Tibial nerve (tissue), 4 donors: ENCODE data around the gene AP2A1. TPM values are rescaled to one million over a fixed set of nuclear protein-coding genes. Genes with fewer than 3 reads are reported as not detected.

ENCODE experiments used
- DNase-seq, 2 donors: peaks; one replicate each; pipeline ENCODE4 v3.0.0-alpha.2; 2019; ENCODE audit warnings: low spot score in 2 of 2
- H3K27ac ChIP-seq, 4 donors: fragments of 200-600 bp; sonication (generic) in 3 of 4; one replicate each; pipeline ENCODE4 v1.5.1; 2017 to 2019; ENCODE audit warnings: mild to moderate bottlenecking in 1 of 4
- H3K27me3 ChIP-seq, 2 donors: fragments of 200-600 bp; sonication (generic) in 1 of 2; one replicate each; pipeline versions ENCODE4 v1.5.1 to v1.6.0; 2017 to 2019
- H3K36me3 ChIP-seq, 3 donors: fragments of 200-600 bp; sonication (generic); one replicate each; pipeline ENCODE4 v1.5.1; 2018 to 2019
- H3K4me1 ChIP-seq, 4 donors: fragments of 200-600 bp; sonication (generic) in 3 of 4; one replicate each; pipeline ENCODE4 v1.5.1; 2017 to 2019
- H3K4me3 ChIP-seq, 4 donors: fragments of 200-600 bp; sonication (generic) in 3 of 4; one replicate each; pipeline ENCODE4 v1.5.1; 2017 to 2019; ENCODE audit warnings: mild to moderate bottlenecking in 1 of 4, moderate library complexity in 1 of 4
- H3K9me3 ChIP-seq, 4 donors: fragments of 200-600 bp; sonication (generic) in 3 of 4; one replicate each; pipeline ENCODE4 v1.5.1; 2017 to 2019
- EP300 ChIP-seq, 2 donors: sonication (generic); formaldehyde crosslinking; IDR thresholded peaks; one replicate each; pipeline ENCODE4 v1.6.1; 2017; ENCODE audit warnings: antibody characterized with exemption in 2 of 2, mild to moderate bottlenecking in 1 of 2
- POLR2A ChIP-seq, 2 donors: fragments of 450-650 bp; IDR thresholded peaks; one replicate each; pipeline ENCODE4 v1.6.1; 2017; ENCODE audit warnings: antibody characterized with exemption in 2 of 2, mild to moderate bottlenecking in 2 of 2, moderate library complexity in 2 of 2
- WGBS, 2 donors: methylation state at CpG; one replicate each; pipeline ENCODE4 v1.1.5; 2018; 5-methylcytosine and 5-hydroxymethylcytosine counted together
- total RNA-seq, 4 donors: library from RNA; depleted of rRNA; stranded (reverse); fragments of >200 nt; gene quantifications; one replicate each; pipeline ENCODE4 v1.1.0, GENCODE V29; 2016
- TF ChIP-seq, protein P1 (sequence below), 5 experiments: fragments of 200-600 bp in 3 of 5; fragments of 450-650 bp in 2 of 5; sonication (generic) in 3 of 5; IDR thresholded peaks; one replicate each; pipeline ENCODE4 v1.5.1; 2016 to 2019; ENCODE audit warnings: antibody characterized with exemption in 5 of 5, mild to moderate bottlenecking in 3 of 5, moderate library complexity in 2 of 5

AP2A1 gene
- total RNA-seq, 4 donors from 2014 or later: 92.9 to 117 (median 104) TPM

DNA sequence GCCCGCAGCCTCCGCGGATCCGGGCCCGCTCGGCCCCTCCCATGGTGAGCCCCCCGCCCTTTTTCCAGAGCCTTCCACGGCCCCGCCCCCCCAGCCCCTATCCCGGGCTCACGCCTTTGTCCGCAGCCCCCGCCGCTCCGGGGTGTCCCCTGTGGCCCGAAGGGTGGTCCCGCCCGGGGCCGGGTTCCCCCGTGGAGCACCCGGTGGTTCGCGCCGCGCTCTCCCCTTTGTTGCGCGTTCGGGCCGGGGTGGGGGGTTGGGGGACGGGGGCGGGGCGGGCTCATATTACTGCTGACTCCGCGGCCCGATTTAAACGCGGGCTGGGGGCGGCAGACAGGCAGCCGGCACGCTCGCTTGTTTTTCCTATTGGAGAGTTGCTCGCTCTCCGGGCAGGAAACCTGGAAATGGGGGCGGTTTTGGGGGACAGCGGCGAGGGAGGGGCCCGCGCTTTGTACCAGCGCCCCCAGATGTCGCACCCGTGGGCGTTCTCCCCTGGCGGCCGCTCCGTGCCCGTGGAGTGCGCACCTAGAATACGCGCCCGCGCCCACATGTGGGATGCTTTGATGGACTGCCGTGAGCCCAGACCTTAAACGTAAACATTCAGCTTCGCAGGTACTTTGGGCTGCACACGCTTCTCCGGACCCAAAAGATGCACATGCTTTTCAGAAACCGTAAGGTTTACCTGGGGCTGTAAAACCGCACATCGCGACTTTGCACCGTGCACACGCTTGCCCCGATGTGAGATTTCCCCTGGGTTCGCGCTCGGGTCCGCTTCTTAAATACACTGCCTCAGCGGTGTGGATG, 84.9 kb downstream of the AP2A1 start:
- Histone ChIP-seq H3K27ac (peak overlapping the region; percentile 99 to 100 (median 100)), H3K27me3 (no peaks in the 10 kb centered on the region), H3K4me3 (peak overlapping the region; percentile 79 to 97 (median 96)), H3K36me3 (peaks cover 0 to 27% (median 0%) of the 10 kb centered on the region in 3 donors), H3K4me1 (peaks cover 0 to 44% (median 24%) of the 10 kb centered on the region in 4 donors), H3K9me3 (peaks cover 0 to 5% (median 1%) of the 10 kb centered on the region in 4 donors)
- WGBS, 2 donors: 2 to 4% methylated on average over 17 to 54 of the region's 78 CpGs
- TF ChIP-seq, protein P1, sequence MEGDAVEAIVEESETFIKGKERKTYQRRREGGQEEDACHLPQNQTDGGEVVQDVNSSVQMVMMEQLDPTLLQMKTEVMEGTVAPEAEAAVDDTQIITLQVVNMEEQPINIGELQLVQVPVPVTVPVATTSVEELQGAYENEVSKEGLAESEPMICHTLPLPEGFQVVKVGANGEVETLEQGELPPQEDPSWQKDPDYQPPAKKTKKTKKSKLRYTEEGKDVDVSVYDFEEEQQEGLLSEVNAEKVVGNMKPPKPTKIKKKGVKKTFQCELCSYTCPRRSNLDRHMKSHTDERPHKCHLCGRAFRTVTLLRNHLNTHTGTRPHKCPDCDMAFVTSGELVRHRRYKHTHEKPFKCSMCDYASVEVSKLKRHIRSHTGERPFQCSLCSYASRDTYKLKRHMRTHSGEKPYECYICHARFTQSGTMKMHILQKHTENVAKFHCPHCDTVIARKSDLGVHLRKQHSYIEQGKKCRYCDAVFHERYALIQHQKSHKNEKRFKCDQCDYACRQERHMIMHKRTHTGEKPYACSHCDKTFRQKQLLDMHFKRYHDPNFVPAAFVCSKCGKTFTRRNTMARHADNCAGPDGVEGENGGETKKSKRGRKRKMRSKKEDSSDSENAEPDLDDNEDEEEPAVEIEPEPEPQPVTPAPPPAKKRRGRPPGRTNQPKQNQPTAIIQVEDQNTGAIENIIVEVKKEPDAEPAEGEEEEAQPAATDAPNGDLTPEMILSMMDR (IDR thresholded peaks at IDR 0.05): no peak
- TF ChIP-seq EP300 (IDR thresholded peaks at IDR 0.05) (no peak), POLR2A (IDR thresholded peaks at IDR 0.05) (no peak)
- DNase-seq: no peak

- H3K4me3 ChIP-seq: peak overlapping the region in 1 of 4 donors; percentile 95
- no peaks in the 10 kb centered on the region for H3K27me3 ChIP-seq
- peaks cover 0 to 37% (median under 1%) of the 10 kb centered on the region in 3 donors for H3K36me3 ChIP-seq
- TF ChIP-seq POLR2A (IDR thresholded peaks at IDR 0.05) (no peak), EP300 (IDR thresholded peaks at IDR 0.05) (no peak)
- TF ChIP-seq, protein P1 (IDR thresholded peaks at IDR 0.05): no peak
- WGBS, 2 donors: 52 to 58% methylated on average over 14 of the region's 14 CpGs
- H3K4me1 ChIP-seq: peaks cover 0 to 51% (median 24%) of the 10 kb centered on the region in 4 donors
- DNase-seq: no peak
- H3K9me3 ChIP-seq: peaks cover 0 to 5% (median 1%) of the 10 kb centered on the region in 4 donors
- peak overlapping the region in 2 of 4 donors; percentile 99 to 100 for H3K27ac ChIP-seq
Measured at GRCh38 chr19:49852631-49853126, 85.9 kb downstream of the AP2A1 start.

DNA sequence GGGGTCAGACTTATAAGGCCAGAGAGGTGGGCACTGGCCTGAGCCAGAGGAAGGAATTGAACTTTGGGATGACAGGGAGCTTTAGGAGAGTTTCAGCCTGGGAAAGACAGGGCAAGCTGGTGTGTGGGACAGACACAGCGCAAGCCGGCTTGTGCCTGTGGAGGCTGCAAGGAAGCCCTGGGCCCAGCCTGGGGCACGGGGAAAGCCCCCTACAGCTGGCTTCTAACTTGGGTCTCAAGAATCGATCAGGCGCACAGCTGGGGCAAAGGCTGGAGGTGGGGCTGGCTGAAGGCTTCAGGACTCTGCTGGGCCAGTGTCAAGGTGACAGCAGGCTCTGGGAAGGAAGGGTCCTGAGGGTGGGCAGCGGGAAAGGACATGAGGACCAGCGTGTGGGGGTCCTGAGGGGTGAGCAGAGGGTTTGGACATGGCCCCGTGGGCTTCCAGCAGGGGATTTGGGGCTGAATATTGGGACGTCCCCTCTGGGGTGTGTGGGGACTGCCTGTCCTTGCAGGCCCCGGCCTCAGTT, 87.1 kb downstream of the AP2A1 start:
- 78 to 85% methylated on average over 10 of the region's 10 CpGs for WGBS, 2 donors

GRCh38 chr19:49854378-49855263, 87.8 kb downstream of the AP2A1 start:
- Histone ChIP-seq H3K4me3 (no peak overlapping the region), H3K4me1 (peaks cover 0 to 70% (median 24%) of the 10 kb centered on the region in 4 donors), H3K36me3 (peaks cover 0 to 55% (median 4%) of the 10 kb centered on the region in 3 donors), H3K27me3 (no peaks in the 10 kb centered on the region), H3K9me3 (no peaks in the 10 kb centered on the region), H3K27ac (peak overlapping the region in 2 of 4 donors; percentile 32 to 60)
- no peak for TF ChIP-seq POLR2A (IDR thresholded peaks at IDR 0.05)
- TF ChIP-seq EP300 (IDR thresholded peaks at IDR 0.05): no peak
- TF ChIP-seq, protein P1 (IDR thresholded peaks at IDR 0.05): no peak
- WGBS, 2 donors: 76 to 91% methylated on average over 8 to 37 of the region's 39 CpGs
- no peak for DNase-seq

More for the DNA sequence above, 87.1 kb downstream of the AP2A1 start:
- H3K27me3 ChIP-seq: no peaks in the 10 kb centered on the region
- H3K9me3 ChIP-seq: peaks cover 0 to 5% (median 1%) of the 10 kb centered on the region in 4 donors
- no peak overlapping the region for H3K4me3 ChIP-seq
- peaks cover 0 to 63% (median 22%) of the 10 kb centered on the region in 4 donors for H3K4me1 ChIP-seq
- no peak for DNase-seq
- TF ChIP-seq EP300 (IDR thresholded peaks at IDR 0.05): no peak
- H3K36me3 ChIP-seq: peaks cover 0 to 49% (median 4%) of the 10 kb centered on the region in 3 donors
- H3K27ac ChIP-seq: peak overlapping the region in 2 of 4 donors; percentile 32 to 60

DNA sequence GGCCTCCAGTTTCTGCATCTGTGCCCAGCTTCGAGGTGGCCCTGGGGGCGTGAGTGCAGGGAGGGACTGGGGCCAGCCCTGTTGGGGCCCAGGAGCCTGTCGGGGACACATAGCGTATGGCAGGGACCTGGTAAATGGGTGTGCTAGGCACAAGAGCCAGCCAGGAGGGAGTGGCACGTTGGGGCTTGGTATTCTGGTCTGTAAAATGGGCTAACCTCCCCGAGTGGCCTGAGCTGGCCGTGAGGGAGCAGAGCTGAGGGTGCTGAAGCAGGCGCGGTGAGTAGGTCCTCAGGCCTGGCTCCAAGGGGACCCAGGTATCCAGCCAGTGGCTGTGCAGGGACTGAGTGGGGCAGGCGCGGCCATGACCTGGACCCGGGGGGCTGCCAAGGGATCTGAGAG, 88.5 kb downstream of the AP2A1 start:
- 88 to 91% methylated on average over 11 to 12 of the region's 12 CpGs for WGBS, 2 donors

More for the DNA sequence above, 88.5 kb downstream of the AP2A1 start:
- Histone ChIP-seq H3K4me1 (peaks cover 0 to 72% (median 22%) of the 10 kb centered on the region in 4 donors), H3K4me3 (no peak overlapping the region), H3K27ac (peak overlapping the region in 2 of 4 donors; percentile 28 to 60), H3K36me3 (peaks cover 0 to 61% (median 4%) of the 10 kb centered on the region in 3 donors), H3K9me3 (no peaks in the 10 kb centered on the region), H3K27me3 (no peaks in the 10 kb centered on the region)
- DNase-seq: no peak
- TF ChIP-seq POLR2A (IDR thresholded peaks at IDR 0.05) (no peak), EP300 (IDR thresholded peaks at IDR 0.05) (no peak)
- TF ChIP-seq, protein P1 (IDR thresholded peaks at IDR 0.05): no peak
